ENCODE measurements around the gene MYOF.

- TF ChIP-seq CTCF (IDR thresholded peaks at IDR 0.05) (no peak), POLR2A (IDR thresholded peaks at IDR 0.05) (no peak)
Measured at GRCh38 chr10:93299195-93299594, 182.9 kb downstream of the MYOF start.
